ENCODE results near the gene LONRF3.

DNA sequence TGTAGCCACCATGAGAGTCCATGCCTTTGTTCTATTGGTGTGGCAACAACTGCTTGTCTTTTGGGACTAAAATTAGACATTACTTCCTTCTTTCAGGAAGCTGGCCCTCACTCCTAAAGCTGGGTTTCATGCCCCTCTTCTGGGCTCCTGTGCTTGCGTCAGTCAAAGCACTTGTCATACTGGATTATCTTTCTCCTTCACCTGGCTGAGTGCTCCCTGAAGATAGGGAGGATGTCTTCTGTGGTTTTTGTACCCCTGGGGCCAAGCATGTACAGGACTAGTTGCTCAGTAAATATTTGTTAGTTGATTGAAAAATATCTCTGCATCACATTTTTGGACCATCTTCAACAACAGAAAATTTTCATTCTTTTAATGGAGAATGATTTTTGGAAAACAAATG lies 26.1 kb upstream of the LONRF3 start:
- TF ChIP-seq EZH2 (IDR thresholded peaks at IDR 0.05; ENCODE audit: insufficient read depth, poor library complexity, severe bottlenecking) (no peak), EZH2phosphoT487 (IDR thresholded peaks at IDR 0.05; ENCODE audit: insufficient read depth, low read depth) (no peak)

Measured in GM23248 (cell line).